ENCODE measurements around the gene RAX.
"Not testable (repeated sequence)": the region's sequence is repeated elsewhere in the genome, so short reads cannot be mapped to it uniquely, and the experiment has no call there.

Gene RAX

GRCh38 chr18:59268127-59268720, 5.0 kb downstream of the RAX start:
- intact Hi-C loops (cut with micrococcal nuclease) = no loop called here
- Mint-ChIP-seq H3K4me3 (no peak overlapping the region), H3K9me3 (no peaks in the 10 kb centered on the region), H3K27me3 (peaks cover 91% of the 10 kb centered on the region), H3K36me3 (ENCODE audit: low read depth) (no peaks in the 10 kb centered on the region), H3K4me1 (ENCODE audit: low read depth) (peaks cover 23% of the 10 kb centered on the region), H3K27ac (no peak overlapping the region)

GRCh38 chr18:59267503-59268126, 5.6 kb downstream of the RAX start:
- H3K4me3 Mint-ChIP-seq = no peak overlapping the region
- H3K9me3 Mint-ChIP-seq = no peaks in the 10 kb centered on the region
- no peak overlapping the region for H3K27ac Mint-ChIP-seq
- H3K4me1 Mint-ChIP-seq (ENCODE audit: low read depth) = peaks cover 23% of the 10 kb centered on the region
- H3K36me3 Mint-ChIP-seq (ENCODE audit: low read depth) = no peaks in the 10 kb centered on the region
- H3K27me3 Mint-ChIP-seq = peaks cover 95% of the 10 kb centered on the region
- intact Hi-C loops (cut with micrococcal nuclease) = no loop called here

GRCh38 chr18:59266886-59267502, 6.3 kb downstream of the RAX start:
- Mint-ChIP-seq H3K9me3 (no peaks in the 10 kb centered on the region), H3K4me1 (ENCODE audit: low read depth) (peaks cover 23% of the 10 kb centered on the region), H3K36me3 (ENCODE audit: low read depth) (no peaks in the 10 kb centered on the region), H3K27ac (no peak overlapping the region), H3K4me3 (no peak overlapping the region), H3K27me3 (peaks cover 92% of the 10 kb centered on the region)
- intact Hi-C loops (cut with micrococcal nuclease) = no loop called here

GRCh38 chr18:59266459-59266858, 6.8 kb downstream of the RAX start:
- Mint-ChIP-seq H3K27me3 (peaks cover 88% of the 10 kb centered on the region), H3K27ac (no peak overlapping the region), H3K36me3 (ENCODE audit: low read depth) (no peaks in the 10 kb centered on the region), H3K4me3 (no peak overlapping the region), H3K4me1 (ENCODE audit: low read depth) (peaks cover 23% of the 10 kb centered on the region), H3K9me3 (no peaks in the 10 kb centered on the region)
- intact Hi-C loops (cut with micrococcal nuclease) = no loop called here

- no peaks in the 10 kb centered on the region for H3K9me3 Mint-ChIP-seq
Observed at GRCh38 chr18:59265974-59266369, 7.3 kb downstream of the RAX start.

GRCh38 chr18:59265246-59265973, 7.8 kb downstream of the RAX start:
- Mint-ChIP-seq H3K27me3 (peaks cover 81% of the 10 kb centered on the region), H3K36me3 (ENCODE audit: low read depth) (no peaks in the 10 kb centered on the region), H3K9me3 (no peaks in the 10 kb centered on the region), H3K4me3 (peak overlapping the region; percentile 69), H3K4me1 (ENCODE audit: low read depth) (peaks cover 23% of the 10 kb centered on the region), H3K27ac (no peak overlapping the region)
- intact Hi-C loops (cut with micrococcal nuclease) = no loop called here

More at GRCh38 chr18:59265974-59266369, 7.3 kb downstream of the RAX start:
- H3K4me3 Mint-ChIP-seq = no peak overlapping the region
- intact Hi-C loops (cut with micrococcal nuclease) = no loop called here
- peaks cover 84% of the 10 kb centered on the region for H3K27me3 Mint-ChIP-seq
- H3K36me3 Mint-ChIP-seq (ENCODE audit: low read depth) = no peaks in the 10 kb centered on the region
- peaks cover 23% of the 10 kb centered on the region for H3K4me1 Mint-ChIP-seq (ENCODE audit: low read depth)
- H3K27ac Mint-ChIP-seq = no peak overlapping the region

GRCh38 chr18:59264651-59265245, 8.5 kb downstream of the RAX start:
- H3K4me1 Mint-ChIP-seq (ENCODE audit: low read depth) = peaks cover 22% of the 10 kb centered on the region
- H3K36me3 Mint-ChIP-seq (ENCODE audit: low read depth) = no peaks in the 10 kb centered on the region
- peaks cover 79% of the 10 kb centered on the region for H3K27me3 Mint-ChIP-seq
- peak overlapping the region; percentile 69 for H3K4me3 Mint-ChIP-seq
- H3K9me3 Mint-ChIP-seq = no peaks in the 10 kb centered on the region
- no peak overlapping the region for H3K27ac Mint-ChIP-seq
- intact Hi-C loops (cut with micrococcal nuclease) = no loop called here

GRCh38 chr18:59264121-59264571, 9.1 kb downstream of the RAX start:
- peaks cover 80% of the 10 kb centered on the region for H3K27me3 Mint-ChIP-seq
- H3K36me3 Mint-ChIP-seq (ENCODE audit: low read depth) = no peaks in the 10 kb centered on the region
- H3K4me3 Mint-ChIP-seq = no peak overlapping the region
- no peaks in the 10 kb centered on the region for H3K9me3 Mint-ChIP-seq
- H3K27ac Mint-ChIP-seq = no peak overlapping the region
- intact Hi-C loops (cut with micrococcal nuclease) = no loop called here
- H3K4me1 Mint-ChIP-seq (ENCODE audit: low read depth) = peaks cover 17% of the 10 kb centered on the region

GRCh38 chr18:59263661-59264060, 9.6 kb downstream of the RAX start:
- no peak overlapping the region for H3K4me3 Mint-ChIP-seq
- peaks cover 79% of the 10 kb centered on the region for H3K27me3 Mint-ChIP-seq
- H3K9me3 Mint-ChIP-seq = no peaks in the 10 kb centered on the region
- H3K27ac Mint-ChIP-seq = no peak overlapping the region
- peaks cover 14% of the 10 kb centered on the region for H3K4me1 Mint-ChIP-seq (ENCODE audit: low read depth)
- H3K36me3 Mint-ChIP-seq (ENCODE audit: low read depth) = no peaks in the 10 kb centered on the region
- intact Hi-C loops (cut with micrococcal nuclease) = no loop called here

GRCh38 chr18:59262243-59262642, 11.0 kb downstream of the RAX start:
- H3K9me3 Mint-ChIP-seq; intact Hi-C loops (cut with micrococcal nuclease); H3K4me3 Mint-ChIP-seq; H3K36me3 Mint-ChIP-seq (ENCODE audit: low read depth); H3K4me1 Mint-ChIP-seq (ENCODE audit: low read depth); H3K27ac Mint-ChIP-seq: not testable (repeated sequence)
- peaks cover 68% of the 10 kb centered on the region for H3K27me3 Mint-ChIP-seq

GRCh38 chr18:59261842-59262241, 11.4 kb downstream of the RAX start:
- intact Hi-C loops (cut with micrococcal nuclease); H3K4me3 Mint-ChIP-seq; H3K9me3 Mint-ChIP-seq; H3K36me3 Mint-ChIP-seq (ENCODE audit: low read depth); H3K27ac Mint-ChIP-seq; H3K4me1 Mint-ChIP-seq (ENCODE audit: low read depth): not testable (repeated sequence)
- H3K27me3 Mint-ChIP-seq = peaks cover 64% of the 10 kb centered on the region

GRCh38 chr18:59255491-59255890, 17.8 kb downstream of the RAX start:
- intact Hi-C loops (cut with micrococcal nuclease); H3K4me3 Mint-ChIP-seq; H3K36me3 Mint-ChIP-seq (ENCODE audit: low read depth); H3K9me3 Mint-ChIP-seq; H3K4me1 Mint-ChIP-seq (ENCODE audit: low read depth); H3K27ac Mint-ChIP-seq: not testable (repeated sequence)
- peaks cover 21% of the 10 kb centered on the region for H3K27me3 Mint-ChIP-seq

- peaks cover 29% of the 10 kb centered on the region for H3K27me3 Mint-ChIP-seq
- H3K36me3 Mint-ChIP-seq (ENCODE audit: low read depth) = no peaks in the 10 kb centered on the region
- no peaks in the 10 kb centered on the region for H3K9me3 Mint-ChIP-seq
- no peak overlapping the region for H3K27ac Mint-ChIP-seq
- no peak overlapping the region for H3K4me3 Mint-ChIP-seq
- H3K4me1 Mint-ChIP-seq (ENCODE audit: low read depth) = no peaks in the 10 kb centered on the region
- intact Hi-C loops (cut with micrococcal nuclease) = loop anchor here (2.0 kb wide), 1 partner anchor 154 kb away; no protein-coding TSS in a partner anchor
Observed at GRCh38 chr18:59249199-59249774, 24.0 kb downstream of the RAX start.
